Fibroblast of lung (primary cell): Measurements from ENCODE around the gene CD6. TPM values are rescaled to one million over a fixed set of nuclear protein-coding genes. Genes with fewer than 3 reads are reported as not detected.
A peak's percentile ranks its signal among the peaks of the same experiment; 100 is the strongest.

Experiments used
- DNase-seq, 2 donors: peaks; one replicate each; pipeline versions ENCODE4 v3.0.0 to v3.0.0-alpha.2; 2010; ENCODE audit warnings: low read depth in 2 of 2
- H2AFZ ChIP-seq: 2 replicates; pipeline ENCODE4 v1.5.1; 2012; ENCODE audit warnings: low read length, control low read depth, inconsistent platforms
- H3K27ac ChIP-seq: 2 replicates; pipeline ENCODE4 v1.5.1; 2011; ENCODE audit warnings: low read length, control low read depth; ENCODE audit not compliant: insufficient read depth
- H3K27me3 ChIP-seq: 2 replicates; pipeline ENCODE4 v1.5.1; 2011; ENCODE audit warnings: mild to moderate bottlenecking, low read length; ENCODE audit not compliant: control insufficient read depth, insufficient read depth
- H3K36me3 ChIP-seq: 2 replicates; pipeline ENCODE4 v1.5.1; 2011; ENCODE audit warnings: low read length; ENCODE audit not compliant: control insufficient read depth, insufficient read depth
- H3K4me1 ChIP-seq: 2 replicates; pipeline ENCODE4 v1.5.1; 2011; ENCODE audit warnings: low read length; ENCODE audit not compliant: control insufficient read depth, insufficient read depth; ENCODE audit errors: extremely low read depth
- H3K4me2 ChIP-seq: 2 replicates; pipeline ENCODE4 v1.5.1; 2011; ENCODE audit warnings: low read length, control low read depth; ENCODE audit not compliant: insufficient read depth; ENCODE audit errors: extremely low read depth
- H3K4me3 ChIP-seq, 4 experiments: fragments of 200-600 bp in 1 of 4; sonication (generic) in 1 of 4; replicated peaks in 1 of 4; 2 replicates each; pipeline ENCODE4 v1.5.1; 2011 to 2016; ENCODE audit warnings: low read length in 4 of 4, low read depth in 3 of 4, mild to moderate bottlenecking in 3 of 4, control low read depth in 2 of 4, inconsistent platforms in 1 of 4, mixed read lengths in 1 of 4; ENCODE audit not compliant: insufficient read depth in 1 of 4; ENCODE audit errors: control extremely low read depth in 1 of 4
- H3K79me2 ChIP-seq: 2 replicates; pipeline ENCODE4 v1.5.1; 2012; ENCODE audit warnings: mild to moderate bottlenecking, low read length, inconsistent platforms; ENCODE audit not compliant: control insufficient read depth, insufficient read depth
- H3K9ac ChIP-seq: 2 replicates; pipeline ENCODE4 v1.5.1; 2011; ENCODE audit warnings: mild to moderate bottlenecking, low read length, control low read depth; ENCODE audit not compliant: insufficient read depth
- H3K9me3 ChIP-seq: 2 replicates; pipeline ENCODE4 v1.5.1; 2012; ENCODE audit warnings: low read depth, low read length; ENCODE audit not compliant: control insufficient read depth, insufficient read depth
- H4K20me1 ChIP-seq: 2 replicates; pipeline ENCODE4 v1.5.1; 2011; ENCODE audit warnings: low read length; ENCODE audit not compliant: control insufficient read depth, insufficient read depth; ENCODE audit errors: extremely low read depth
- EZH2 ChIP-seq: IDR thresholded peaks from 2 replicates; pipeline ENCODE4 v1.5.1; 2012; ENCODE audit warnings: low read length, control low read depth, mild to moderate bottlenecking; ENCODE audit errors: missing control alignments
- polyA plus RNA-seq, 2 donors: library from polyadenylated mRNA; depleted of rRNA in 1 of 2; stranded (reverse) in 1 of 2; unstranded in 1 of 2; fragments of >200 nt; gene quantifications; 2 replicates each; pipeline ENCODE4 v1.2.1, GENCODE V29; 2011 to 2012; ENCODE audit warnings: missing spikeins in 1 of 2
- total RNA-seq: library from RNA; depleted of rRNA; stranded (reverse); fragments of >200 nt; gene quantifications from 2 replicates; pipeline ENCODE4 v1.2.1, GENCODE V29; 2014
- TF ChIP-seq, protein P1 (sequence below), 2 donors: IDR thresholded peaks in 1 of 2; conservative IDR thresholded peaks in 1 of 2; 1 replicate in 1 of 2; 2 replicates in 1 of 2; pipeline ENCODE4 v1.5.1; 2011 to 2012; ENCODE audit warnings: low read length in 2 of 2, control low read depth in 1 of 2, inconsistent platforms in 1 of 2, low read depth in 1 of 2, mild to moderate bottlenecking in 1 of 2

CD6 gene
- total and polyA plus RNA-seq, 2 donors (not counting 1 experiment from before 2014, with no cell fraction given), result not detected

GRCh38 chr11:60953781-60954180 is 17.7 kb upstream of the CD6 start:
- no peak overlapping the region for H3K4me3 ChIP-seq
- H4K20me1 ChIP-seq, result no peaks in the 10 kb centered on the region
- H3K79me2 ChIP-seq, result no peaks in the 10 kb centered on the region
- peak overlapping the region; percentile 49 for H2AFZ ChIP-seq
- H3K4me2 ChIP-seq, result no peak overlapping the region
- H3K9ac ChIP-seq, result no peak overlapping the region
- H3K27ac ChIP-seq, result no peak overlapping the region
- no peak for TF ChIP-seq EZH2
- H3K36me3 ChIP-seq, result no peaks in the 10 kb centered on the region
- H3K4me1 ChIP-seq, result peaks cover 2% of the 10 kb centered on the region
- H3K27me3 ChIP-seq, result no peaks in the 10 kb centered on the region
- H3K9me3 ChIP-seq, result no peaks in the 10 kb centered on the region
- DNase-seq, result peak in 1 of 2 donors; percentile 26

DNA sequence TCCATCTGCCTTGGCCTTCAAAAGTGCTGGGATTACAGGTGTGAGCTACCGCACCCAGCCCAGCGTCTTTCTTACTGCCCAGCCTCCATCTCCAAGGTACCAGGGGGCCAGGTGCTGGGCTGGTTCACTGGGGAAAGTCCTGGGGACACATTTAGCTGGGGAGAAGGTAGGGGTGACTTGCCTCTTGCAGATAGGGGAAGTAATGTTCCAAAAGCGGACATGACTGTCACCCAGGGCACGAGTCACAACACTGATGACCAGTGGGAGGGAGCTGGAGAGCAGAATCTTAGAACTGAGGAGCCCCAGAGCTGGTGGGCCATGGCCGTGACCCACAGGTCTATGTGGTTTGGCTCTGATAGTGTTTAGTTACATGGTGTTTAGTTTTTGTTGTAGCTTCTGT is 17.1 kb upstream of the CD6 start:
- H3K79me2 ChIP-seq, result no peaks in the 10 kb centered on the region
- no peaks in the 10 kb centered on the region for H3K9me3 ChIP-seq
- H3K27ac ChIP-seq, result no peak overlapping the region
- no peaks in the 10 kb centered on the region for H4K20me1 ChIP-seq
- TF ChIP-seq, protein P1, sequence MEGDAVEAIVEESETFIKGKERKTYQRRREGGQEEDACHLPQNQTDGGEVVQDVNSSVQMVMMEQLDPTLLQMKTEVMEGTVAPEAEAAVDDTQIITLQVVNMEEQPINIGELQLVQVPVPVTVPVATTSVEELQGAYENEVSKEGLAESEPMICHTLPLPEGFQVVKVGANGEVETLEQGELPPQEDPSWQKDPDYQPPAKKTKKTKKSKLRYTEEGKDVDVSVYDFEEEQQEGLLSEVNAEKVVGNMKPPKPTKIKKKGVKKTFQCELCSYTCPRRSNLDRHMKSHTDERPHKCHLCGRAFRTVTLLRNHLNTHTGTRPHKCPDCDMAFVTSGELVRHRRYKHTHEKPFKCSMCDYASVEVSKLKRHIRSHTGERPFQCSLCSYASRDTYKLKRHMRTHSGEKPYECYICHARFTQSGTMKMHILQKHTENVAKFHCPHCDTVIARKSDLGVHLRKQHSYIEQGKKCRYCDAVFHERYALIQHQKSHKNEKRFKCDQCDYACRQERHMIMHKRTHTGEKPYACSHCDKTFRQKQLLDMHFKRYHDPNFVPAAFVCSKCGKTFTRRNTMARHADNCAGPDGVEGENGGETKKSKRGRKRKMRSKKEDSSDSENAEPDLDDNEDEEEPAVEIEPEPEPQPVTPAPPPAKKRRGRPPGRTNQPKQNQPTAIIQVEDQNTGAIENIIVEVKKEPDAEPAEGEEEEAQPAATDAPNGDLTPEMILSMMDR (conservative IDR thresholded peaks at IDR 0.05 in 1 of 2, IDR thresholded peaks at IDR 0.05 in 1 of 2; ENCODE audit: low read depth in 1 of 2, low read length in 2 of 2), result no peak
- no peak for TF ChIP-seq EZH2
- no peaks in the 10 kb centered on the region for H3K27me3 ChIP-seq
- no peaks in the 10 kb centered on the region for H3K36me3 ChIP-seq
- H2AFZ ChIP-seq, result no peak overlapping the region
- no peak overlapping the region for H3K9ac ChIP-seq
- no peak for DNase-seq
- H3K4me1 ChIP-seq, result peaks cover 2% of the 10 kb centered on the region
- no peak overlapping the region for H3K4me2 ChIP-seq
- no peak overlapping the region for H3K4me3 ChIP-seq

DNA sequence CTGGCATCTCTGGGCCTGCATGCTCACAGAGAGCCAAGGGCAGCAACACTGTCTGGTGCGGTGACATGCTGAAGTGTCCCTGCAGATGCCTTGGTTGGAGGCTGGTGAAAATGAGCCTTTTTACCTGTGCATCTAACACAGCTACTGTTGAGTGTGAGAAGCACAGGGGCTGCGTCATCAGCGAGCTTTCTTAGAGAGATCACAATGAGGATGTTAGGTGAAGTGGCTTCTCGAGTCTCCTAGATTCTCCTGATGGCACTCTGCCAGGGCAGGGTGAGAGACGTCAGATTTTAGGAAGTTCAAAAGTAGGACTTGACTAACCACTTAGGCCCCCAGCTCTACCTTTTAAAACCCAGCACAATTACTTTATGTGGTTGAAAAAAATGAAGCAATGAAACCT is 15.9 kb upstream of the CD6 start:
- no peak for DNase-seq
- H3K27me3 ChIP-seq, result peaks cover 2% of the 10 kb centered on the region
- no peaks in the 10 kb centered on the region for H3K36me3 ChIP-seq
- H3K4me3 ChIP-seq, result no peak overlapping the region
- H3K27ac ChIP-seq, result no peak overlapping the region
- no peak overlapping the region for H3K4me2 ChIP-seq
- no peak overlapping the region for H3K9ac ChIP-seq
- no peaks in the 10 kb centered on the region for H3K79me2 ChIP-seq
- no peak for TF ChIP-seq EZH2
- TF ChIP-seq, protein P1 (conservative IDR thresholded peaks at IDR 0.05 in 1 of 2, IDR thresholded peaks at IDR 0.05 in 1 of 2; ENCODE audit: low read depth in 1 of 2, low read length in 2 of 2), result no peak
- H3K4me1 ChIP-seq, result peaks cover 2% of the 10 kb centered on the region
- no peaks in the 10 kb centered on the region for H3K9me3 ChIP-seq
- no peak overlapping the region for H2AFZ ChIP-seq
- no peaks in the 10 kb centered on the region for H4K20me1 ChIP-seq
